ENCODE results near the gene ROCK2. TPM values are rescaled to one million over a fixed set of nuclear protein-coding genes. Genes with fewer than 3 reads are reported as not detected.

The ROCK2 gene
- polyA plus RNA-seq (ENCODE audit: insufficient read length): 51.6 TPM

GRCh38 chr2:11344342-11344955 is at the start of gene ROCK2:
Gene ROCK2, minus strand, starts transcription at chr2:11344636. Its CDS starts 500 bp downstream, at chr2:11344136.
- no peak for DNase-seq (ENCODE audit: low read depth)

GRCh38 chr2:11393711-11394236 is 49.3 kb upstream of the ROCK2 start:
- DNase-seq (ENCODE audit: low read depth): no peak

GRCh38 chr2:11391942-11392266 is 47.5 kb upstream of the ROCK2 start:
- DNase-seq (ENCODE audit: low read depth): no peak

DNA sequence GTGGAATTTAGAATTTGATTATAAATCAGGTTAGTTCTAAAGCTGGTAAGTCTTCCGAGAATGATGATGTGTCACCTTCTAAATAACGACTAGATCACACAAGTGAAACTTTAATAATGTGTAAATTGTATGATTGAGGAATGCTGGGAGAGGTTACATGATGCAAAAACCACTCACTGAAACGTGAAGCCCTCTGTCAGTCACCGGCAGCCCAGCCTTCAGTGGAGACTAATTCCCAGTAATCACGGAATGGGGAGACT is 45.9 kb upstream of the ROCK2 start:
- DNase-seq (ENCODE audit: low read depth): no peak

DNA sequence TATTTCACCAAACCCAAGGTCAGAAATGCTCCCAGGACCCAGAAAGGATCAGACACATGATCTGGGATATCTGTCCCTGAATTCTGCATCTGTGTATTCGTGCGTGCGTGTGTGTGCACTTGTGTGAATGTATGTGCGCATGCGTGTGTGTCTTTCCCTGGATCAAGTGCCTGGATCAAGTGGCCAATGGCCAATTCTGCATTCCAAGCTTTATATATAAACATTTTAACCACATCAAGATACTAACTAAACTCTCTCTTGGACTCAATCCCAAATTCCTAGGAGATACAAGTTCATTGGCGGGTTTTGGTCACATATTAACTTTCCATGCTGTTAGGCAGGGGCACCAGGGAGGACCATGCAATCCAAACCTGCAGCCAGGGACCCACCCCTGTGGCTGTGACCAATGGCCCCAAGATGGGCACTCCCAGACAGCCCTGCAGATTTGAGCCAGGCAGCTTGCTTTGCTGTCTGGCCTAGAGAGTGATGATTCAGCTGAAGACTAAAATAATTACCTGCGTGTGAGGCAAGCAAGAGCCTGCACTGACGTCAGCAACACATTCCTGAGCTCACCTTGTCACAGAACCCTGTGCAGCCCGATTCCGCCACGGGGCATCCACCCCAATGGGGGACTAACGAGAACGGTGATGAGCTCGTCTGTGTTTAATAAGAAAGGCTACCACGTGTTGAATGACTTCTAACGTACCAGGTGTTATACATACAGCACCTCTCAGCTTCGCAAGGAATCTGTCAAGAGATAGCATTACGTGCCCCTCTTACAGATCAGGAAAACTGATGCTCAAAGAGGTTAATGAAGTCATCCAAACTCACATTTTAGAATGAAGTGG is 45.3 kb upstream of the ROCK2 start:
- DNase-seq (ENCODE audit: low read depth): no peak

GRCh38 chr2:11389052-11389420 is 44.6 kb upstream of the ROCK2 start:
- DNase-seq (ENCODE audit: low read depth): no peak

DNA sequence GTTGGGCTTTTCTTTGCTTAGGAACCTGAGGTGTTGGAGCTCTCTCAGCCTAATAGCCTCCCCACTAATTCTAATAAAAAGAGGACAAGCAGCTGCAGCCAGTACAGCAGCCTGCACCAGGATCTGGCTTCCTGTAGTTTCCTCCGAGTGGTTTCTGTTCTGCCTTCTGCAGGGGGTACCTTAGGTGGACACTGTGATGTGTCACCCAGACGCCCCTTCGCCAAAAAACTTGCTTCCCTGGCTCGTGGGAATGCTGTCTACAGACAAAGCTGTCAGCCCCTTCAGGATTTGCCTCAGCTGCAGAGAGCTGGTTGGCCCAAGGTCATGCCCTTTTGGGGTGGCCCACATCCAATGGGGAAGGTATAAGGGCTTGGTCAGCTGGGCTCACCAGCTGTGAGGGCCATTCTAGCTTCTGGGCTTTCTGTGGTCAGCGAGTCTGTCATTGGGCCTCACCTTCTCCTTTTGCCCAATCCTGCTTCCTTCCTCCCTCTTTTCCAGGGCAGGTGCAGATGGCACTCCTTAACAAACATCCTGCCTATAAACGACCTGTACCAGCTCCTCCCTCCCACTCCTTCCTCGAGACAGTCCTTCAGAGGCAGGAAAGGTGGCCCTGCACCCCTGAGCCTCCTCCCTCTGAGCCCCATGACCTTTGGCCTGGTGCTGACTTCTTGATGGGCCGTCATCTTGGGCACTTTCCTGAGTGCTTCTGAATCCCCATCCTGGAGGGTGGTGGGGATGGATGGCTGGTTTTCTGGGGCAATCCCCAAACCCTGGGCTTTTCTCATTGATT is 44.0 kb upstream of the ROCK2 start:
- DNase-seq (ENCODE audit: low read depth): no peak

GRCh38 chr2:11387843-11388242 is 43.4 kb upstream of the ROCK2 start:
- no peak for DNase-seq (ENCODE audit: low read depth)

GRCh38 chr2:11387100-11387390 is 42.6 kb upstream of the ROCK2 start:
- DNase-seq (ENCODE audit: low read depth): no peak

GRCh38 chr2:11385847-11386246 is 41.4 kb upstream of the ROCK2 start:
- DNase-seq (ENCODE audit: low read depth): no peak

DNA sequence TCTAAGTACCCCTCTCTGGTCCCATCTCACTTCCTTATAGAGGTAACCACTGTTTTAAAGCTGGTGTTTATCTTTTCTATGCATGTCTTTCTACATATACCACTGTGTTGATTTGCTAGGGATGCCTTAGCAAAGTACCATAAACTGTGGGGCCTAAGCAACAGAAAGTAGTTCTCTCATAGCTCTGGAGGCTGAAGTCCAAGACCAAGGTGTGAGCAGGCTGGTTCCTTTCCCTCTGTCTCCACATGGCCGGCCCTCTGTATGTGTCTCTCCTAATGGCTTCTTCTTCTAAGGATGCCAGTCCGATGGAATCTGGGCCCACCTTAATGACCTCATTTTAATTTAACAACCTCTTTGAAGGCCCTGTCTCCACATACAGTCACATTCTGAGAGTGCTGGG is 40.8 kb upstream of the ROCK2 start:
- no peak for DNase-seq (ENCODE audit: low read depth)

- DNase-seq (ENCODE audit: low read depth): no peak
Observed at GRCh38 chr2:11379558-11379957, 35.1 kb upstream of the ROCK2 start.

DNA sequence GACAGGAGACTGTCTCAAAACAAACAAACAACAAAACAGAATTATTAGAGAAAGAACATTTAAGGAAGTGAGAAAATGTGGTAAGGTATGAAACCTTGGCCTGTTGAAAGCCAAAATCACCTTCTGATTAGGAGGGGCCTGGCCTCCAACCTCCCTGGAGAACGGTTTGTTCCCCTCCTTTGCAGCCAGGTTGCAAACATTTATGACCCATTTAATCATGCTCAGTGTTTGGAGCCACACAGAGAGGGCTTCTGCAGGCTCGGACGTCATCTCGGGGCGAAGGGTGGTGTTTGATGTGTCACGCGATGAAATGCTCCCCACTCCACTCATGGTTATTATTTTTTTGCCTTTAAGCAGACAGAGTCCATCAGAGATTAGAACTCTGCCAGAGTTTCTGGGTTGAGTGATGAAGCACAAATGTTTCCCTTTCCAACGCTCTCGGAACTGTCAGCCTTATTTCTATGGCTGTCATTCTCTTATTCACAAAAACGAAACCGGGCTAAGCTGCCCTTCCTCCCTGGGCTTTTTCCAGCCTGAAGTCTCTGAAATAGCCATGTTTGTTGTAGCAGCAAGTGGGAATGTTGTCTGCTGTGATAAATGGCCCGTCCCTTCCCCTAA is 33.6 kb upstream of the ROCK2 start:
- no peak for DNase-seq (ENCODE audit: low read depth)

DNA sequence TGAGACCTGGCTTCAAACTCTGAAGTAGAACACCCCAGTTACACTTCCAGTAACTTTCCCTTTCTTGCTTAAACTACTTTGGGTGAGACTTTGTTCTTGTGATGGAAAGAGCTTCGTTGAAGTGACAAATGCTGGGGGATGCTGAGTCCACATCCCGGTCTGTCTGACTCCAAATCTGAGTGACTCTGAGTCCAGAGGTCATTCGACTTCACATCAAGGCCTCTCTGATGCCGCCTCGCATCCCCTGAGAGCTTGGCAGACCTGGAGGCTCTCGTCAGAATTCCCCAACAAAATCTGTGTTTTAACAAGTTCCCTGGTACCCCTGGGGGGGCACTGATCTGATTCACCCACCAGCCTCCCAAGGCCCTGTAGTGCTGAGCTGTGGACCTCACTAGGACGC is 31.6 kb upstream of the ROCK2 start:
- no peak for DNase-seq (ENCODE audit: low read depth)

- no peak for DNase-seq (ENCODE audit: low read depth)
Observed at GRCh38 chr2:11375689-11376027, 31.2 kb upstream of the ROCK2 start.

DNA sequence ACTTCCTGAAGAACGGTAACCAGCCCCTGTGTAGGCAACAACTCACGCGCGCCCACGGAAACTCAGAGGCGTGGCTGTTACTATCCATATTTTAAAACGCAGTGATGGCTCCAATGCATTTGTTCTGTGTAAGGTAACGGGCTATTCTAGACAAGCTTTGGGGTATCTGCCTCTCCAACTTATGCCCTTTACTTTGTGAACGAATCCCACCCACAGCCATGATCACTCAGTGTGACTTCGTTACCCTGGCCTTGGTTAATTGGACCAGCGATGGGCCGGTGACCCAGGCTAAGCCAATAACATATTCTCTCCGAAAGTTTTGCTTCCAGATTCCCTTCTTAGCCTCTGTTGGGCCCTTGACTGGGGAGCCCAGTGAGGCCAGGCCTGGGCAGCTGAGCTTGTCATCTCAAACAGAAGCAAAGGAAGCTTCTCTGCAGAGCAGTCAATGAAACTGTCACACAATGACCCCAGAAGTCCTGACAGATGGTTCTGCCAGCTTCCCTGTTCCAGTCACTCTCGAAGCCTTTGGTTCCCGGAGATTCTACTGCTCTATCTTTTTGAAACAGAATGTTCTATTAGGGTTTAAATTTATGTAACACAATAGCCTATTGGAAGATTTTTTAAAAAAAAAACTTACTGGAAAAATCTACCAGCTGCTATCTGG is 30.7 kb upstream of the ROCK2 start:
- no peak for DNase-seq (ENCODE audit: low read depth)

DNA sequence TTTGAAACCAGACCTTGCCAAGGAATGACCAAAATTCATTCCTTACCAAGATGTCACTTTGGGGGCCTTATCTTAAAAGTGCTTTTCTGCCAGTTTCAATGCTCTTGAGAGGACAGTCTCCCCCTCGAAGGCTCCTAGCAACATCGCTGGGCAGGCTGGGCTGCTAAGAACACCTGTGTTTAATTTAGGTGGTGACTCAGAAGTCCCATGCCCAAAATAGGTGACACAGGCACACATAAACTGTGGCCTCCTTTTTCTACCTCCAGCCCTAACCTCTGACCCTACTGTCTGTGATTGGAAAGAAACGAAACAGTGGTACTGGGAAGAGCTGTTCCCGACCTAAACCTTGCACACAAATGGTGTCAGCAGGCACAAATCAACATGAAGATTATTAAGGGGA is 28.7 kb upstream of the ROCK2 start:
- DNase-seq (ENCODE audit: low read depth): no peak

DNA sequence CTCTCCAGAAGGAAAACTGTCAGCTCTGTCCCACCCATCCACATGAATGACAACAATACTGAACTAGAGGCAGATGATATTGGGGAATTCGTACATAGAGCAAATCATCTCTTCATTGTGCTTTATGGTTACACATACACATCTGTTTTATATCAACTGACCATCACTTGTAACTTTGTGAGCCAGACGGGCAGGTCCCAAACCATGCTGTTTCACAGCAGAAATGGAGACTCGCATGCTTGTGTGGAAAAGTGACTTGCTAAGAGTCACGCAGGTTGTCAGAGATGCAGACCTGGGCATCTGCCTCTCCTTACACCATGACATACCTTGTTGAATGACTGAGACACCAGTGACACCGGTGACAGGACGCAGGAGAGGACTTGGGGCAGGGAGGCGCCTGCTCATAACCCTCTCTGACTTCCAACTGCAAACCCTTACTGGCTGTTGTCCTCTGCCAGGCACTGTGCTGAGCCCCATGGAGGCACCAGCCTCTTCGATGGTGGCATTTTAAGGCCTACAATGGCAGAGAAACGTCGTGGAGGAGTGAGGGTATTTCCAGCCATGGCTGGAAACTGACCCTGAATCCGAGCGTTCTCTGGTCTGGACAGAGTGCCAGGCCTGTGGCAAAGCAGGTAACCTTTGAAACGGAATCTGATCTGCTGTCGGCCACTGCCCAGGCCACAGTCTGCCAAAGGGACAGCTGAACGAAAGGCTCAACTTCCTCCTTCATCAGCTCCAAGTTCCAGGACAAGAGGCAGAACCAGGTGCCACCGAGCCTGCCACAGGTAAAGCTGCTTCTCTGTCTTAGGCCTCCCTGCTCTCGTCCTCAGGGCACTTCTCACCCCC is 26.9 kb upstream of the ROCK2 start:
- DNase-seq (ENCODE audit: low read depth): no peak

DNA sequence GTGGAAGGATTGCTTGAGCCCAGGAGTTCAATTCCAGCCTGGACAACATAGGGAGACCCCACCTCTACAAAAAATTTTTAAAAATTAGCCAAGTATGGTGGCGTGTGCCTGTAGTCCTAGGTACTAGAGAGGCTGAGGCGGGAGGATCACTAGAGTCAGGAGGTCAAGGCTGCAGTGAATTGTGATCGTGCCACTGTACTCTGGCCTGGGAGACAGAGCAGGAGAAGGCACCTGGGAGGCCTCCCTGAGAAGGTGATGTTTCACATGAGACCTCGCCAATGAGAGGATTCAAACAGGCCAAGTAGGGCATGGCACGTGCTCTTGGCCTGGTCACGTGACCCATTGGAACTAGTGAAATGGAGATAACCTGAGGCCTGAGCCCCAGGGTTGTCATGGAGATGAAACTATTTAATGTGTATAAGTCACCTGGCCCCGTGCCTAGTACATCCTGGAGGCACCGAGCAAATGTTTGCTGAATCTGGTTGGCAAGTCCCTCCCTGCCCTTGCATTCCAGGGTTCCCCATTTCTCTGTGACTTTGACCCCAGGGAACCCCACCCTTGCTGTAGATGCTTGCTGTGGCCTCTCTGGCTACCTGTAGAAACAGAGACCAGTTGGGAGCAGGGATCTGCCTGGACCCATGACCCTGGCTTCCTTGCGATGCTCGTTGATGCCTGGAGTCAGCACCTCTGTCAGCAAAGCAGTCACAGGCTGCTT is 26.1 kb upstream of the ROCK2 start:
- DNase-seq (ENCODE audit: low read depth): no peak

DNA sequence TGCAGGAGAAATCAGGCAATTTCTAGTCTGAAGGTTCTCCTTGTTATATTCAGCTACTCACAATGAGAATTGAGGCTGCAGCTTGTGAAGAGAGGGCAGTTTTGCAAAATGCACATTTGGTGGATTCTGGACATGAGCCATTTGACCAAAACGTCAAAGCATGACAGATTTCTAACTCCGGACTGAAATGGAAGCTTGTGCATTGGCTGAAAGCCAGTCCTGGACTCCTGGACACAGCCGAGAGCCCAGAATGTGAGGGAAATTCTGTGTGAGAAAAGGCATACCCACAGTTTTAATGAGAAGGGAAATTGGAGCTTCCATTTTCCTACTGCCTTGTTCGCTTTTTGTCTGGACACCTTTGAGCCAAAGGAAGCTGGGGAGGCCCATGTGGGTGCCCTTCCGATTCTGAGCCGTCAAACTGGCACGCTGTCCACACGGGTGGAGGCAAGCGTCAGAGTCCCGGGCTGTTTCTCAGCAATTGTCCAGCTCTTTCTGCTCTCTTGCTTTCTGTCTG is 23.7 kb upstream of the ROCK2 start:
- DNase-seq (ENCODE audit: low read depth): no peak

All from forelimb muscle (tissue), 1 donor.